NCI-H1048 (cell line): ENCODE data around the gene ASTN1.

ENCODE experiments used
- DNase-seq: peaks from one replicate; lab custom pipeline; 2025; lab: John Stamatoyannopoulos, UW

Gene ASTN1

DNA sequence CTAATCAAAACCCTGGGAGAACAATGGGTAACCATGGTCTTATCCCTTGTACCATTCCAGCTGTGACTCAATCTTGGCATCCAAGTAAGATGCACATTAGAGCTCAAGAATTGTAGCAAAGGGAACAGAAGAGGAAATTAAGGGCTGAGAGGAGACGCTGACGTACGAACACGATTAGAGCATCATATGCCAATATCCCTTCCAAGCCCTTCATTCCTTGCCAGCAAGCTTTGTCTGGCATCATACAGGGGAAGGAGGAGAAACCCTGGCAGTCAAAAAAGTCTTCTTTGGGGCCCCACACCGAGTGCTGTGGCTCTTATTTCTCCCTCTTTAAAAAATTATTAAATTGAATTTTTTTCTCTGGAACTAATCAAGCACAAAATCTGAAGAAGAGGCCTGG is 120.9 kb downstream of the ASTN1 start:
- DNase-seq = no peak

DNA sequence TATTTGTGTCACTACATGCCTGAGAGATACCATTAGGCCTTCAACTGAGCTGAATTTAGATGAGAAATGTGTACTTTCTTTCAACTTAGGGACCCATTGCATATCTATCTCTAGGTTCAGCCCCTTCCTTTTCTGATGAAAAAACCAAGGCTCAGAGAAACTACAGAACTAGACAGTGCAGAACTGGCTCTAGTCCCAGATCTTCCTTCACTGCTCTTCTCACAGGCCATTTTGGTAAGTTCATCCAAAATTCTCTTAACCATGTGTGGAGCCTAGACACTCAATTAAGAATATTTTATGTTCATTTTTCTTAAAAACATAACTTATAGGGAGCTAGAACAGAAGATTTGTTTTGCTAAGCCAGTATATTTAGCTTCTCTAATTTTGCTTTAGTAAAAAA is 128.9 kb downstream of the ASTN1 start:
- DNase-seq = no peak

DNA sequence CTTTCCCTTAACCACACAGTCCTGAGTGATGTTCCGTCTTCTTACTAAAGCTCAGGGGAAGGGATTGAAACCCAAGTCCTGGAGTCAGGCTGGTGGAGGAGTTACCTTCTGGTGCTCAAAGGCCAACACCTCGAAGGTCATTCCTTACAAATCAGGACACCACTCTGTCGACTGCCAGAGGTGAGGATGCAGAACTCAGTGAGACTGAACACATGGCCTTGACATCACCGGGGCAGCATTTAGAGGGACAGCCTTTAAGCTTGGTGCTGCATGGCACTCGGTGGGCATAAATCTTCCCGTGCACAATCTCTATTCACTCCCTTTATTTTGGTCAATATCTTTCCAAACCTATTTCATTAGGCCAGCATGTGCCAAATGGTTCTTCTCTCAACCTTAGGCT is 130.9 kb downstream of the ASTN1 start:
- DNase-seq = no peak

DNA sequence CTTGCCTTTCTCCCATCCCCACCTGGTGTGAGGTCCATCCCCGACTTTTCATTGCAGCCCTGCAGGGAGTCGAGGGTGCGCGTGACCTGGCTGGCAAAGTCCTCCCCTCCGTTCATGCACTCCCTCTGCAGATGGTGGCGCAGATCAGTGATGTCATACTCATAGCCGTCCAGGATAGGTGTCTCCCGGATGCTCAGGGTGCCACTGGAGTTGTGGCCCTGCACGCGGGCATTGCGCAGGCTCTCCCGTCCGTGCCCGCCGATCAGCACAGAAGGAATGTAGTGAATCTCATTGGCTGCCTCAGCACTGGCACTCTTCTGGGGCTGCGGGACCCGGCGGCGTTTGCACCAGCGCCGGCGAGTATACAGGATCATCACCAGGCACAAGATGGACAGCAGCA is 132.1 kb downstream of the ASTN1 start:
- DNase-seq = no peak

DNA sequence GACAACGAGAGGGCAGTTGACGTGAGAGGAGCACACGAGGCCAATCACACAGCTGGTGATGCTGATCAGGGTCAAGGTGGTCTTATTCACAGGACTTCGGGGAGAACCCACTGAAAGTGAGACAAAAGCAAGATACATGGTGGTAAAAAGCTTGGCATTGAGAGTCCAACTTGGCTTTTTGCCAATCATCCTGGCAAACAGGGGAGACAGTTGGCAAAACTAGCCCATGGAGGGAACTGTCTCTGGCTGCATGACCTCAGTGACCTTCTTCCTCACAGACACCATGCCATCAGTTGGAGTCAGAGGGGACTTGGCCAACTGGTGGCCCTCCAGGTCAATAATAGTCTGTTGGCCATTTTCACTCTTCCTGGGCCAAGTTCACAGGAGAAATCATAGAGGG is 139.9 kb downstream of the ASTN1 start:
- DNase-seq = no peak

DNA sequence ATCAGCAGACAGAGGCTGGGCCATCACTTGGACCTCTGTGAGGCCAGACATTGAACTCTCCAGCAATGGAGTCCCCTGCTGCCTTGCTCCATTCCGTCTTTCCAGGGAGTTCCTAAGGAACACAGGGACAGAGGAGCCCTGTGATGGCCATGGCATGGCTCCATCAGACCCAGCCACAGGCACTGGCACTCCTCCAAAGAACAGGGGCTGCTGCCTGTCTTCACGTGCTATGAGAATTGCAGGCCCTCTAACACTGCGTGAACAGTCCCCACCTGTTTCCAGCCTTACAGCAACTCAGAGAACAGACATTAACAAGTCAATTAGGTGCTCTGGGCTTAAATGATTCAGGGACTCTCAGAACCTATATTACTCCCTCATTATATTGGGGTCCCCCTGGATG is 140.8 kb downstream of the ASTN1 start:
- DNase-seq = no peak

DNA sequence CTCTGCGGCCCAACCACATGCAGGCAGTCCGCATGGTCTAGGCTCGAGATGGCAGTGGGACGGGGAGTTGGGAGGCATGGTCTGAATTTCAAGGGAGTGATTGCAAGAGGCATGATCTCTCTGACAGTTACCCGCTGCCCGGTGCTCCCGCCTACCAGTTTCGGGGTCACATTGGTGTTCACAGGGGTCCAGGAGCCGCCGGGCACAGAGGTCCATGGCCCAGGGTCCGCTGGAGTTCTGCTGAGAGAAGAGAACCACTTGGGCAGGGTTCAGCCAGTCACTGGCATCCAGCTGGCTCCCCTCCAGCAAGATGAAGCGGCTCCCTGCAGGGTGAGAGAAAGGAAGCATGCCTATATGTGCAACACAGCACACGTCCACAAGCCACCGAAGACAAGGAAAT is 141.3 kb downstream of the ASTN1 start:
- DNase-seq = no peak

DNA sequence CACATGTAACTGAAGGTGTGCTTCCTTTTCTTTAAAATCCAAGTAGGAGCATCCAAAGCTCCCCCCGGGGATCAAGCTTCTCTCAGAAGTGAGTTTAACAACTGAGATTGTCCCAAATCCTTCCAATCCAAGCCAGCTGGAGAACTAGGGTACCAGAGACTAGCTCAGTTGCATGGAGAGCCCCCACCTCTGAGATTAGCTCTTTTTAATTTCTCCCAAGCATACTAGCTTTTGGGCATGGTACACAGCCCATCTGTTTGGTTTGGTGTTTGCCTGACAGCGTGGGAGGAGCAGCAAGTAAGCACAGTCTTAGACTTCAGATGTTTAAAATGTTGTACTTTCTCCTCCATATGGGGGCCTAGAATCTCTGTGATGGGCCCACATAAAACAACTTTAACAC is 142.8 kb downstream of the ASTN1 start:
- DNase-seq = no peak

DNA sequence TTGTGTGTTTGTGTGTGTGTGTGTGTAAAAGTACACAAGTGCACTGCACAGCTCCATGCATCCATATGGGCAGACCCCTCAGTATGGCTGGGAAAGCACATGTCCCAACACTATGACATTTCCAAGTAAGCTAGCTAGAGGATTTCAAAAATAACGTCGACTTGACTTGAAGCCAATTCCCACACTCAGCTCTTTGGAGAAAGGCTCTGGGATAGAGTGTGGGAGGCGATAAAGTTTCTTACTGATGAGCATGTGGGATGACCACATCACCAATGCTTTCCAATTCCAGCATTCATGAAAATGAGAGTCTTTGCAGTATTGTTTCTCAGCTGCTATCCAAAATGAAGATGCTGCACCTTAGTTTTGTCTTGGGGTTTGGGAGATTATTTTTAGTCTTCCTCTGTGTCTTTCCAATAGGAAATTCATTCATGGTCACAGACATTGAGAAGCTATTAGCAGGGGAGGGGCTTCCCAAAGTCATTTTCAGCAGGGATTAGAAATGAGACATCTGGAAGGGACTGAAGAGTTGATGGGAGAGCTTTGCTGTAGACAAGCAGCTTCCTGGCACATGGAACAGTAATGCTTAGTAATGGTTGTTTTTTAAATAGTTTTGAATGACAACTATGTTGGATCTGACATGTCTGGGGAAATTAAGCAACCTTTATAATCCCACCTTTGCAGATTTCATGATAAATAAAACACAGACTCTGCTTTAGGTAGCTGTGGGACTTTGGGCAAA is 143.5 kb downstream of the ASTN1 start:
- DNase-seq = no peak

DNA sequence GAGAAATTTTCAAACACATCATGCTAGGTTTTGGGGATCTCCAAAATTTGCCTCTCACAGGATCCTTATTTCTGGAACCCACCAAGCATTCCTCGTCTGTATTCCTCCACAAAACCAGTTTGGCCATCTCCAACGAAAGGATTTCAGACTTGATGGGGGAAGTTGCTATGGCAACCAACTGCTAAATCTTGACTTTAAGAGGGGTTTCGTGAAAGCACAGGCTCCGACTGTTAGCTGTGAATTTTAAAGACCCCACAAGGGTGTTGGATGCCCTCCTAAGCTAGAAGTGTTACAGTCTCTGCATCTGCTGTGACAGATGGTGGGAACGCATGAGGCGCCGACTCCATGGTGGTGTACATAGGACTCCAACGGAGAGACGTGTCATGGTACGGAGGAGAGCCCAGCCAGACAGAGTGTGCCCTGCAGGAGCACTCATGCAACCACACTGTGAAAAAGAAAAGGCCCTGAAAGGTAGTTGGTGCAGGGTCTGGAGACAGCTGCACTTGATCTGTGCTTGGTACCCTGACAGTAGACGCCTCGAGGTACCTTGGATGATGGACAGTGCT is 147.1 kb downstream of the ASTN1 start:
- DNase-seq = no peak

DNA sequence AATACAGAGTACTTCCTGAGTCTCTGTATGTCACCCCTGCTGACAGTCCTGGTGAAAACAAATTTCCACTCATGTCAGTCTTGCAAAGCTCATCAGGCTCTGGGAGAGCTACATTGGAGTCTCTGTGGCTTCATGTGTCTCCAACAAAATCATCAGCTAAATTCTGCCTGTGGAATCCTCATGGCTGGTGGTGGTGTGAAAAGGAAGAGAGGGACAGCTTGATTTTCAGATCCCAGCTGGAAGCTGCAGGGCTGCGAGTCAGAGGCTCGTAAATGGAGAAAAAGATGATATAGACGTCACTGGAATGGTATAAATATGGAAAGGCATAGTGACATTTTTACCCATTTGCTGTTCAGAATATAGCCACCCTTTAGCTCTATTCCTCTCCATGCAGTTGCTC is 150.2 kb downstream of the ASTN1 start:
- DNase-seq = no peak

DNA sequence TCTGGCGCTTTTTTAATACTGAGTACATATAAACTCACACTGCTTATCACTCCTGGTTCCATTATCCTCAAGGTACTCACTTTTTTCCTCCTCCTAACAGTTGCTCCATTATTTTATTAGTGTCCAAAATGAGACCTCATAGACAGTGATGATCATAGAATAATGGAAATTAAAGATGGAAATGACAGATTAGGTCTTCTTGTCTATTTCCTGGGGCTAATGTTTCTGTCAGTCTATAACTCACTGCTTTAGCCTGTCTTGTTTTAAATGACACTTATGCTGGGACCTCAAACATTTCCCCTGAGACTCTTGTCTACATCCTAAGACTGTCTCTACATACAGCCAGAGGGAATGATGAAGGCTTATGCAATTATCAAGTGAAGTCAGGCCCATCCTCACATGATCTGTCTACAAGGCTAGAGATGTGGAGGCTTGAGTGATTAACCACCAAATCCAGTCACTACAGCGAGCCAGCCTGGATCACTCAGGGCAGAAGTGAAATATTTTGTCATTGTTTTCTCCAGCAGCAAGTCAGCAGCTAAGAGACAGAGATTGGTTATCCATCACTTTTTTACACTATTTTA is 152.1 kb downstream of the ASTN1 start:
- no peak for DNase-seq

DNA sequence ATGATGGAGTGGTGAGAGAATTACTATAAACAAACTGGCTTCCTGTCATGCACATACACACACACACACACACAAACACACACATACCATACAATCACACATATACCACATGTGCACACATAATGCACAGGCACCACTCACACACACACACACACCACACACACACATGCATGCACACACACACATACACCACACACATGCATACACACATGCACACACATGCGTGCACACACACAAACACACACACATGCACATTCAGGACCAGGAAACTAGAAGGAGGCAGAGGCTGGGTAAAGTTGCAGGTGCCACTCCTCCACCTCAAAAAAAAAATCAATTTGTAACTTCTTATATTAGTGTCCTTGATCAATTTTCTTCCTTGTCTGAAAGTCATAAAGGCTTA is 153.0 kb downstream of the ASTN1 start:
- no peak for DNase-seq

DNA sequence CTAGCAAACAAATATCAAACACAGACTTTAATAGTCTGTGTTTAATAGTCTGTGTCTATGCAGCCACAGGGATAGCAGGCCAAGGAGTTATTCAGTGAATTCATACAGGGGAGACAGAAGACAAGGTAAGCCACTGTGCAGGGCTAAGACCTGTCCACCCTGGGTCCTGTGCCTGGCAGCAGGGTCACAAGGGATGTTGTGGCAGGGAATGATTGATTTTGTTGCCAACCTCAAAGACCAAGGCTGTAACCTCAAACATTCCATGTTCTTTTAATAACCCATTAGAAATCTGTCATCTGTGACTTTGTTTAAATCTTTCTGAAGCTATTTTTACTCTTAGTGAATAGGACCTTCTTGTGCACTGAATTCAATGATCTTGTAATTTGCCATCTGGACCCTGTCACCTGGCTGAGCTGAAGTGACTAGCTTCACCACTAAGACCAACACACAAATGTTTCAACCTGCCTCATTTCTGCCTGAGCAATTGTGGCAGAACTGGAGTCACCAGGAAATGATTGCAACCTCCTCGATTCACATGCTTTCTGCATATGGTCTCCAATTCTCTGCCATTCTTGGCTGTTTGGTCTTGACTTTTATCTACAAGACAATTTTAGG is 154.2 kb downstream of the ASTN1 start:
- no peak for DNase-seq

DNA sequence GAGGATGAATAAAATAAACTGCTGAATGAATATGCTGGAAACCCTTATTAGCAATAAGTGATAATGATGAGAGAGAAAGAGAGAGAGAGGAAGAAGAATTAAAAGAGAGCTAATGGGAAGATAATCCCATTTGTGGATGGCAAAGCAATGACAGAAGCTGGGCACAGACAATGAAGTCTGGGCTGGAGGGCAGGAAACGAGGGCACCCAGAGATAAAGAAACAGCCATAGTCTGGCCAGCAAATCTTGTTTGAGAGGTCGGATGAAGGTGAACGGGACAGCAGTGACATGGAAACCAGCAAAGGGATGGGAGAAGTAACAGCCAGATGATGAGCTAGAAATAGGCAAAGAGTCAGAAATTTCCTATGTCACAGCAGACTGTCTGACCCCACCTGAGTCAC is 155.9 kb downstream of the ASTN1 start:
- no peak for DNase-seq

DNA sequence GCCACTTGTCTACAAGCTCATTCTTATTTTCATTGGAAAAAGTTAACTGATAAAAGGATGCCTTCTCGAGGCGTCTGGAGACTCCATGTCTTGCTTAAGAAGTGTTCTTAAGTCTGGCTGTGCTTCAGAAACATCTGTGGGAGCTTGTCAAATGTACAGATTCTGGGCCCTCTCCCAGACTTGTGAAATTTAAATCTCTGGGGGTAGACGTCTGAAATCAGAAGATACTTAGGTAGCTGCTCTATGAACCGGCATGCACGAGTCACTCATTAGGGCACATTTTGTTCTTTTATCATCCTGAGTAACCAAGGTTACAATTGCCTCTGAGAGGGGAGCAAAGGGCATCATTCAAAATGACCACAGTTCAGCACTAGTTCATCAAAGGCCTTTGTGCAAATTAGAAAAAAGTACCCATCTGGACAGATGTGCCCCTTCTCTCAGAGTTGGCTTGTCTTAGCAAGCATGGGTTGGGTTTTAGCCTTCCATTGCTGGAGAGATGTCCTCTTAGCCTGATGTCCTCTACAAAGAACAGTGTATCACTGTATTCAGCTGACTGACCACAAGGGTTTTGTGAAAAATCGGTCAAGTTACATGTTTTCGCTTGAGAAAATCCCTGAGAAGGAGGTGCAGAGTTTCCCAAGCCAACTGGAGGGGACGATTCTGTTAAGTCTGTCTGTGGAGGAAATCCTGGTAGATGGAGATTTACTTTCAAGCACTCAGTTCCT is 156.9 kb downstream of the ASTN1 start:
- DNase-seq = no peak

DNA sequence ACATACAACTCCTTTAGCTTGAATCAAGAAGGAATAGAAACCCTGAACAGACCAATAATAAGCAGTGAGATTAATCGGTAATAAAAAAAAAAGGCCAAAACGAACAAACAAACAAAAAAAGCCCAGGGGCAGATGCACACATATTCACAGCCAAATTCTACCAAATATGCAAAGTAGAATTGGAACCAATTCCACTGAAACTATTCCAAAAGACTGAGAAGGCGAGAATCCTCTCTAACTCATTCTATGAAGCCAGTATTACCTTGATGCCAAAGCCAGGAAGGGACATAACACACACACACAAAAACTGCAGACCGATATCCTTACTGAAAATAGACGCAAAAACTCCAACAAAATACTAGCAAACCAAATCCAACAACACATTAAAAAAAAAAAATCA is 161.6 kb downstream of the ASTN1 start:
- DNase-seq = no peak

DNA sequence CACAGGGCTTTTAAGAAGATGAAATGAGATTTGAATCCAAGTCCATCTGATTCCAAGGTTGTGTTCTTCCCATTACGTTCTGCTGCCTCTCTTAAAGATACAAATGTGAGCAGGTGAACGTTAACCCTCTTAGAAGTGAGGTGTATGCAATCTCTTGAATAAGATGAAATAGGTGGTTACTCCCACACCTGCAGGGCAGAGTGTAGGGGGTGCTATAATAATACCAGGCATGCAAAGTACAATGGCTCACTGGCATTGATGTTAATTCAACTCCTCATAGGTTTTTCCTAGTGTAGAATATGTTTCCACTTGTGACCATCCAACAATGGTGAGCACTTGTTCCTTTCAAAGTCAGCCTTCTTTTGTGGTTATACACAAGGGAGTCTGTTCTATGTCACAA is 163.0 kb downstream of the ASTN1 start:
- no peak for DNase-seq

DNA sequence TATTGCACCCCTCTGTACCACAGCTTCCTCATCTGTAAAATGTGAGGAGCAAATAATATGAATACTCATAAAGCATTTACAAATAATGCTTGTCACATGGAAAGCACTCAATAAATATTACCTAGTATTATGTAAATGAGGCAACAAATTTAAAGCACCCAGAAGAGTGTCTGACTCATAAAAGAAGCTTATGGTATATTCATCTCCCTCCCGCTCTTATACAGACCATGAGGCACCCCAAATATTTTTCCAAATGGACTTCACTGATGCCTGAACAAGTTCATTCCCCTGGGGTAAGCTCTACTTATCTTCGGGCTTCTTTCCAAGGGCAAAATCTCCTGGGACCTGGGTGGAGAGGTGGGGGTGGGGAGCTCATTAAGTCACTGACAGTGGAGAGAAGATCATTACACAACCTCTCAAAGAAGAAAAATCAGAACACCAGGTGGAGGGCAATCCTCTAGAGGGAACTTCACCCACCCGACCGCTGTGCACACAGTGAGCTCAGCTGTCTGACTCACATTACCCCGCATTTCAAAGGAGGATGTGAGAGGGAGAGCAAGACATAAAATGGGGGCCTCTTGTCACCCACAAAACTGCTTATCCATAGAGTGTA is 166.2 kb downstream of the ASTN1 start:
- no peak for DNase-seq

DNA sequence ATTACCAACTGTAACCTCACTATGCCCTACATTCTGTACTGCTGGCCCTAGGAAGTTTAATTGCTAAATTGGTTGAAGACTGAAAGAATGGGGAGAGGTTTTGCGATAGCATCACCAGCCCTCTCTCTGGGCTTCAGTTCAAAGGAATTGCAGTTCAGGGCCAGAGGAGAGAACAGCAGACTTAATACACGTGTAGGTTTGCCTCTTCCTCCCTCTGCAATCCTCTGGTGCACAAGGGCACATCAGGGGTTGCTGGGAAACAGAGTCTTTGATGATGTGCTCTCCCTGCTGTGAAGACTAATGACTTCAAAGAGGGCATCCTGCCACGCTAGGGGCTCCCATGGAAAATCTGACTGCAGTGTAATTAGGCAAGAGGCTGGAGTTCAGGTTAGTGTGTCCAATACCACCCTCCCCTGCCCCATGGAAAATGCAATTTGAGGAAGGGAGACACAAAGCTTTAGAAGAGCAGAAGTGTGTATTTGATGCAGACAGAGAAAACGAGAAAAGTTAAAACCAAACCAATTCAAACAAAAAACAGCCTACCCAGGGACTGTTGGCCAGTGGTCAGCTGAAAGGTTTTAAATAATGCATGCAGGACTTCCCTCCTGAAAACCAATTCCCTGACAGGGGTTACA is 167.9 kb downstream of the ASTN1 start:
- DNase-seq = no peak

DNA sequence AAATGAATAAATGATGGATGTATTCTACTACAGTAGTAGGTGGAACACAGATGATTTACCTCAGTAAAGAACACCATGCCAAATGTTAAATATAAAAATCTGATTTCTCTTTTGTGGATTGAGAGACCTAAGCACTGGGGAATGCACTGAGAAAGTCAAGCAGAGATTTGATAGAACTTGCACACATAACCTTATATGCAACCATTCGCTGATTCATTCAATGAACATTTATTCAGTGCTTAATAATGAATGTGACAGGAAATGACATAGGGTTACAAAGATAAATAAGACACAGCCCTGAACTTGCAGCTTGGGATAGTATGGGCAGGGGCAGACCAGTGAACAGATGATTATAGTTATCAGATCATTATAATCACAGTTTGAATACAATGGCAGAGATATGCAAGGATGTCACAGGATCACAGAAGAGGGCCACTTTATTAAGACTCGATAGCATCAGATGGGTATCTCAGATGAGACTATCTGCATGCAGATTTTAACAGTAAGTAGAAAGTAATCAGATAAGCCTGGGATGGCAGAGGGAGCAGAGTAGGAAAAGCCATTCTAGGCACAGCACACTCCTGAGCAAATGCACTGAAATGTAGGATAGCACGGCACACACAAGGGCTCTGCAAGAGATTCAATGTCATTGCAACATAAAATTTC is 169.4 kb downstream of the ASTN1 start:
- DNase-seq = no peak
